ENCODE data around the gene SPR.

GRCh38 chr2:72840066-72840465, 47.1 kb upstream of the SPR start:
- TF ChIP-seq EZH2 (IDR thresholded peaks at IDR 0.05), result no peak
- no peak for TF ChIP-seq POLR2AphosphoS5 (IDR thresholded peaks at IDR 0.05; ENCODE audit: borderline replicate concordance, low read depth, low read length)
- no peak for TF ChIP-seq FOXP2 (optimal IDR thresholded peaks at IDR 0.05; ENCODE audit: control extremely low read depth, extremely low read length, insufficient read depth)
